Amygdala (tissue), 56 donors: ENCODE data around the gene ZSCAN31.

Source experiments
- DNase-seq, 56 donors: peaks; one replicate each; lab custom pipeline; 2025; lab: John Stamatoyannopoulos, UW

The ZSCAN31 gene

GRCh38 chr6:28353981-28354676, 18.2 kb upstream of the ZSCAN31 start:
- DNase-seq: peak in 19 of 56 donors; percentile 0 to 50 (median 22)

DNA sequence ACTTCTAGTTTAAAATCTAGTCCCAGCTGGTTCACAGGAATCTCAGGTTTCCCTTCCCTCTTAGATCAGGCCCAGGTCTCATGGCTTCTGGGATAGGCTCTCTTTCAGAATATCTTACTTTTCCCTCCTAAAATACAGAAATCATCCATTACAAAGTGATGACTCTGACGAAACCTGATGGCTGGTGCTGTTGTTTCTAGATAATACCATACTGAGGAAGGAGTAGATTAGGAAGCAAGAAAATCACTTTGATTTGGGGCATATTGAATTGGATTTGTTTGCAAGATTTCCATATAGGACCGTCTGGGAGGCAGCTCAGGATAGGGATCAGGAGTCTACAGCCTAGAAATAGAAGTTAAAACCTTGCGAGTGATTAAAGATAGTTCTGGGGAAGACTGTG, 17.4 kb upstream of the ZSCAN31 start:
- DNase-seq: no peak

DNA sequence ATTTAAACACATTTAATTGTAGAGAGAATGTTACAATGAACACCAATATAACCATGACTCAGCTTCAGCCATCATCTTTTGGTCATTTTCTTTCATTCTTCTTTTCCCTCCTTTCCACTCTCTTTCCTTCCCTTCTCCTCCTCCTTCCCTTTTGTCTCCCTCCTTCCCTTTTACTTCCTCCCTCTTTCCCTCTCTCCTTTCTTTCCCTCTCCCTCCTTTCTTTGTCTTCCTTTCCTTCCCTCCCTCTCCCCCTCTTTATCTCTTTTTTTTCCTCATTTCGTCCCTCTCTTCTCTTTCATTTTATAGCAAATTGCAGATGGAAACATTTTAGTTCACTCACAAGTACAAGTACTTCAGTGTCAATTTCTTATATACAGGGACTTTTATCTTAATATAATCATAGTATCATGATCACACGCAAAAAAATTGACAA, 15.6 kb upstream of the ZSCAN31 start:
- DNase-seq: no peak

GRCh38 chr6:28351087-28351486, 15.1 kb upstream of the ZSCAN31 start:
- DNase-seq: no peak

- peak in 55 of 56 donors; percentile 16 to 85 (median 68) for DNase-seq
These were observed 14.2 kb upstream of the ZSCAN31 start, which contains the start of gene ZKSCAN3 for GRCh38 chr6:28349892-28350737. TSS of gene ZKSCAN3 (plus strand) at chr6:28349947. CDS start at chr6:28359587, 9,640 bp downstream.

- DNase-seq: no peak
These were observed 13.5 kb upstream of the ZSCAN31 start for GRCh38 chr6:28349344-28349891.

DNA sequence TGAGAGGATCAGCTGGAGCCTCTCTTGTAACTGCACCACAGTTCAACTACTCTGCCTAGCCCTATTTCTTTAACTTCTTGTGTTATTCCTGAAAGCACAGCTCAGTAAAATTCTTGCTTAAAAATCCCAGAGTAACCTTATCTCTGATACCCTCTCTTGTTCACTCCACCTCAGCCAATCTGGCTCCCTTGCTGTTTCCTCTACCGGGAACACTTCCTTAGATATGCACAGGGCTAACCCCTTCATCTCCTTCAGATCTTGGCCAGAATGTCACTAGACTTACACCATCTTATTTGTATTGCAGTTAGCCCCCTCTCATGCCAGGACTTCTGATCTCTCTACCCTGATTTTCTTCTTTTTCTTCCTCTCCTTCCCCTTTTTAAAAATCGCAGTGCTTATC, 11.2 kb upstream of the ZSCAN31 start:
- no peak for DNase-seq

DNA sequence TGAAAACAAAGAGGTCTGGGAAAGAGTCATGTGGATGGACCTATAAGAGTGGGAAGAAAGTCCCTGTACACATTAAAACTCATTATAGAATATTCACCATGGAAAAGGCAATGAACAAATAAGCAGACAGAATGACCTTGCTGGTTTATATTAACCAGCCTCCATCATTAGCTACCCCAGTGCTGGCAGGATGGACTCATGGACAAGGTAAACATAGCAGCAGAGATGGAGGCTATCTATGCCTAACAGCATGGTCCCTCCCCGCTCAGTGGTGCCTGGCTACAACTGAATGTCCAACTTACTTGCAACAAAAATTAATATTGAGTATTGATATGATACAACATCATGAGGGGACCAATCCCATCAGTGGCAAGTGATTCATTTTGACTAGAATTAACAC, 9.3 kb upstream of the ZSCAN31 start:
- no peak for DNase-seq

DNA sequence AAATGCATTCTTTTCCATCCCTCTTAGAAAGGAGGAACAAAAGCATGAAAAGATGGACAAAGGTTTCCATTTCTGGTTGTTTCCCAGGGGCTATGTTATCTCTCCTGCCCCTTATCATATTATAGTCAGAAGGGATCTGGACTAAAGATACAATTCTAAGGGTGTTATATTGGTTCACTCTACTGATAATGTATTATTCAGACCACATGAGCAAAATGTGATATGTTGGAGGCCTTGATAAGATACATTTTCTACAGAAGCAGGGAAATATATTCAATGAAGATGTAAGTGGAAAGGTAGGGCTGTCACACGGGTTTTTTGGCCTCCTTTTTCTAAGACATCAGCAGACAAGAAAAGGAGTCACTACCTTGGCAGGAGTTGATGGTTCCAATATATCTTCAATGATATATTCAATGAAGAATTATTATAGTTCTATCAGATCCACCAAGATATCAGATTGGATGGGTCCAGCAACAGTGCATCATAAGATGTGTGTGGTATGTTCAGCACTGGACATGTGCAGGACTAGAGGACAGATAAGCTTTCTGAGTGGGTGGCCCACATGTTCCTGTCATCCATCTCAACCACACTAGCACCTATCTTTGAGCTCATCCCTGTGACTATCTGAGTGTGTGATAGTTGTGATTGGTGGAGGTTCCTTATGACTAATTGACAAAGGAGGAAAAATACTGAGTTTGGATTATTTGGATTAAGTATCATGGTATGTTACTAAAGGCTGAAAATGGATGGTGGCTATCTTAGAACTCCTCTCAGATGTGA, 8.1 kb upstream of the ZSCAN31 start:
- DNase-seq: no peak

DNA sequence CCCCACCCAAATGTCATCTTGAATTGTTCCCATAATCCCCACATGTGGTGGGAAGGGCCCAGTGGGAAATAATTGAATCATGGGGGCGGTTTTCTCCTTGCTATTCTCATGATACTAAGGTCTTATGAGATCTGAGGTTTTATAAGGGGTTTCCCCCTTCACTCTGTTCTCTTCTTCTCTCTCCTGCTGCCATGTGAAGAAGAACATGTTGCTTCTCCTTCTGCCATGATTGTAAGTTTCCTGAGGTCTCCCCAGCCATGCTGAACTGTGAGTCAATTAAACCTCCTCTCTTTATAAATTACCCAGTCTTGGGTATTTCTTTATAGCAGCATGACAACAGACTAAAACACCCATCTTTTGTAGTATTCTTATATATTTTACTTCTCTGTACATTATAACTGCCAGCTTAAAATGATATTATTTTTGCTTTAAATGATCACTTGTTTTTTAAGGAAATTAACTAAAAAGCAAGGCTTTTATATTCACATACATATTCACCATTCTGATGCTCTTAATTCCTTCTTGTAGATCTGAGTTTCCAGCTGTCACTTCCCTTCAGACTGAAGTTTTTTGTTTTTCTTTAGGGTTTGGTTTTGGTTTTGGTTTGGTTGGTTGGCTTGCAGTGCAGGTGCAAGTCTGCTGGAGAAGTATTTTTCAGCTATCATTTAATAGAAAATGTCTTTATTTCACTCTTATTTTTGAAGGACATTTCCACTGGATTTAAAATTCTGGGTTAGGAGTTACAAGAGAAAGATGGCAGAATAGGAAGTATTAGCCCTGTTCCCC, 4.6 kb upstream of the ZSCAN31 start:
- DNase-seq: no peak

DNA sequence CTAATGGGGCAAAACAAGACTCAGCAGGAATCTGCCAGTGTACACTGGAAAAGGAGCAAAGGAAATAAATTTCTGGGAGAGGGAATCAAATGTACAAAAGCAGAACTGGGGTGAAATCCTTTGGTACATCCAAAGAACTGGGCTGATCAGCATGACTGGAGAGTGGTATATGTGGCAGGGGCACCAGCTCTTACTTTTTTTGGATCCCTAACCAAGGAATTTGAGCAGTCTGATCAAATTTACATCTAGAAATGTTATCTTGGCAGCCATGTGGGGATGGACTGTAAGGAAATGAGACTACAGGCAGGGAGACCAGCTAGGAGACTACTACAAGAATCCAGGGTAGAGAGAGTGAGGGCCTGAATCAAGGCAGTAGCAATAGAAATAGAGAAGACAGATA, 1.2 kb upstream of the ZSCAN31 start:
- DNase-seq: no peak

GRCh38 chr6:28336284-28337120, 554 bp upstream of the ZSCAN31 start:
- DNase-seq: peak in 13 of 56 donors; percentile 1 to 72 (median 42)

GRCh38 chr6:28335040-28335563, 846 bp downstream of the ZSCAN31 start:
- peak in 3 of 56 donors; percentile 39 to 57 (median 43) for DNase-seq

- no peak for DNase-seq
These were observed 1.5 kb downstream of the ZSCAN31 start for GRCh38 chr6:28334286-28335039.

GRCh38 chr6:28333599-28334018, 2.3 kb downstream of the ZSCAN31 start:
- no peak for DNase-seq

DNA sequence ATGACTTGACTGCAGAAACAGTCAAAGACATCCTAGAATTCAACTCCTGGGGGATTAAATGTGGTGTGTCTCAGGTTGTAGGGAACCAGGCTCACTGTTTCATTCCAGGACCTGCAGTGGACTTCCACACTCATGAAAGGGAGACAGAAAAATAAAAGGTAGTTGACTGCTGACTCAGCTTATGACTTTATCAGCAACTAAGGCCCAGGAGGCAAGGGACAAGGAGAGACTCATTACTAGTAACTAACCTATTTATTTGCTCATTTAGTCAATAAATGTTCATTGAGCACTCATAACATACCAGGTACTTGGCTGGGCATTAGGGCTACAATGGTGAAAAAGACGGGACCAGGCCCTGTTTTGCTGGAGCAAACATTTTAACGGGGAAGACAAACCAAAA, 2.9 kb downstream of the ZSCAN31 start:
- DNase-seq: no peak

GRCh38 chr6:28330041-28330440, 5.9 kb downstream of the ZSCAN31 start:
- no peak for DNase-seq
